Measurements from ENCODE around the gene CSNK2A3. TPM values are rescaled to one million over a fixed set of nuclear protein-coding genes. Genes with fewer than 3 reads are reported as not detected.

CSNK2A3 gene
- total and polyA plus RNA-seq, 10 donors: 0.10 to 3.9 (median 1.4) TPM

DNA sequence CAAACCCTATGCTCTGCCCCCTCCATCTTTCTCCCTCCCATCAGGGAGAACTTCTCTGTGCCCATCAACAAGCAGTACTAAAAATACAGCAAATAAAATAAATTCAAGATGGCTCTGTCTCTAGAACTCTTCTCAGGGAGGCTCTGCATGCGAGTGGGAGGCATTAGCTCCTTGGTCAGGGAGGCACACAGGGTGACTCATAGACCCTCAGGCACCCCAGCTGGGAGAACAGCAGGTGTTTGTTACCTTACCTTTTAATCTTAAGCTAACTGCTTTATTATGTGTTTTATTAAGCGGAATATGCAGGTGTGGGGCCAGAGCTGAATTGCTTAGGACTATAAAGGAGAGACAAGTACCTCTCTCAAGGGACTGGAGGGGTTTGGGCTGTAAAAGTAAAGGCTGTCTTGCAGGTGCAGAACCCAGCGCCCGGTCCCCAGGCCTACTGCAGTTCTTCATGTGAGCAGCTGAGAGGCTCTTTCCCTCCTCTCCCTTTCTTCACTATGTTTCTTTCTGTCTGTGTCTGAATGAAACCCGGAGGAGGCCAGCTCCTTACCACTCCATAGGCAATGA lies 20.8 kb downstream of the CSNK2A3 start:
- 75 to 89% (median 82%) methylated on average over 5 of the region's 5 CpGs for whole genome bisulfite sequencing, 5 donors
- intact Hi-C loops (cut with DNase I; ENCODE audit: low total_unique reads): no loop called here
- no peak overlapping the region for H3K4me3 ChIP-seq
- H3K36me3 ChIP-seq: no peaks in the 10 kb centered on the region
- H3K9me3 ChIP-seq: no peaks in the 10 kb centered on the region
- no peak overlapping the region for H3K27ac ChIP-seq
- TF ChIP-seq, protein P1, sequence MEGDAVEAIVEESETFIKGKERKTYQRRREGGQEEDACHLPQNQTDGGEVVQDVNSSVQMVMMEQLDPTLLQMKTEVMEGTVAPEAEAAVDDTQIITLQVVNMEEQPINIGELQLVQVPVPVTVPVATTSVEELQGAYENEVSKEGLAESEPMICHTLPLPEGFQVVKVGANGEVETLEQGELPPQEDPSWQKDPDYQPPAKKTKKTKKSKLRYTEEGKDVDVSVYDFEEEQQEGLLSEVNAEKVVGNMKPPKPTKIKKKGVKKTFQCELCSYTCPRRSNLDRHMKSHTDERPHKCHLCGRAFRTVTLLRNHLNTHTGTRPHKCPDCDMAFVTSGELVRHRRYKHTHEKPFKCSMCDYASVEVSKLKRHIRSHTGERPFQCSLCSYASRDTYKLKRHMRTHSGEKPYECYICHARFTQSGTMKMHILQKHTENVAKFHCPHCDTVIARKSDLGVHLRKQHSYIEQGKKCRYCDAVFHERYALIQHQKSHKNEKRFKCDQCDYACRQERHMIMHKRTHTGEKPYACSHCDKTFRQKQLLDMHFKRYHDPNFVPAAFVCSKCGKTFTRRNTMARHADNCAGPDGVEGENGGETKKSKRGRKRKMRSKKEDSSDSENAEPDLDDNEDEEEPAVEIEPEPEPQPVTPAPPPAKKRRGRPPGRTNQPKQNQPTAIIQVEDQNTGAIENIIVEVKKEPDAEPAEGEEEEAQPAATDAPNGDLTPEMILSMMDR (IDR thresholded peaks at IDR 0.05 in 8 of 11, conservative IDR thresholded peaks at IDR 0.05 in 3 of 11): no peak
- TF ChIP-seq POLR2AphosphoS5 (IDR thresholded peaks at IDR 0.05) (no peak), POLR2A (IDR thresholded peaks at IDR 0.05) (no peak)
- no peaks in the 10 kb centered on the region for H3K4me1 ChIP-seq
- no peak for DNase-seq
- H3K27me3 ChIP-seq (replicated peaks in 1 of 7): no peaks in the 10 kb centered on the region

DNA sequence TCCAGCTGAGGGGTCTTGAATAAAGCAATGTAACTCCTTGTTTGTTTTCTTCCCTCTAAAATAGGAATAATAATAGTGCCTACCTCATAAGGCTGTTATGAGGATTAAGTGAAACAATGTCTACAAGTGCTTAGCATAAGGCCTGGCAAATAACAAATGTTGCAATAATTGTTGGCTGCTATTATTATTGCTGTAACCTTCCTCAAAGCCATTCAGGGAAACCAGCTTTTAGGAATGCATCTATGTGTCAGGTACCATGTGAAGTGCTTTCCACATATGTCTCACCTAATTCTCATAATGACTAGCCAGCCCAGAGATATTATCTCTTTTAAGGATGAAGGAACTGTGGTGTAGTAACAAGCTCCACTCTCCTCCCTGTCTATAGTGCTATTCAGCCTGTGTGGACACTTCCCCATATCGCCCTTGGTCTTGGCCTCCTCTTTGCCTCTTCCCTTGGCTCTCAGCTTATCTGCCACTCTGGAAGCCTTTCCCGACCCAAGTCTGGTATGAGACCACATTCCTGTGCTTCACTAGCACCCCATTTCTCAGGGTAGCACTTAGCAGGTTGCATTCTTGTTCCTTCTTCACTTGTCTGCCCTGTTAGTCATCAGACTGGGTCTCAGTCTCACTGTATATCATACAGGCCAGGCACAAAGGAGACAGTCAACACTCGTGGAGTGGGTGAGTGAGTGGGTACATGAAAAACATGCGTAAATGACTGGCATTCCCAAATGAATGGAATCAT lies 23.8 kb downstream of the CSNK2A3 start:
- no peak for TF ChIP-seq POLR2AphosphoS5 (IDR thresholded peaks at IDR 0.05)
- TF ChIP-seq POLR2A (IDR thresholded peaks at IDR 0.05): no peak
- TF ChIP-seq, protein P1 (IDR thresholded peaks at IDR 0.05 in 8 of 11, conservative IDR thresholded peaks at IDR 0.05 in 3 of 11): no peak
- intact Hi-C loops (cut with DNase I; ENCODE audit: low total_unique reads): no loop called here
- no peaks in the 10 kb centered on the region for H3K9me3 ChIP-seq
- WGBS, 5 donors: 76 to 86% (median 81%) methylated on average over 4 of the region's 4 CpGs
- H3K27ac ChIP-seq: no peak overlapping the region
- no peak for DNase-seq
- no peaks in the 10 kb centered on the region for H3K4me1 ChIP-seq
- no peaks in the 10 kb centered on the region for H3K36me3 ChIP-seq
- H3K4me3 ChIP-seq: no peak overlapping the region
- no peaks in the 10 kb centered on the region for H3K27me3 ChIP-seq (replicated peaks in 1 of 7)

DNA sequence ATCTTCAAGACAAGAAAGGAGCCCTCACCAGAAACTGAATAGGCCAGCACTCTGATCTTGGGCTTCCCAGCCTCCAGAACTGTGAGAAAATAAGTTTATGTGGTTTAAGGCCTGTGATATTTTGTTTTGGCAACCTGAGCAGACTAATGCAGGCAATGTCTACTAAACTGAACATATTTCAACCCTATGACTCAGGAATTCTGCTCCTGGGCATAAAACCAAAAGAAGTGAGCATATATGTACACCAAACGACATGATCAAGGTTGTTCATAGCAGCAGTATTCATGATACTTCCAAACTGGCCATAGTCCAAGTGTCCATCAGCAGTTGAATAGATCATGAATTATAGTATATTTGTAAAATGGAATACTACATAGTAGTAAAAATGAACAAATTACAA lies 29.0 kb downstream of the CSNK2A3 start:
- H3K27me3 ChIP-seq (replicated peaks in 1 of 7): no peaks in the 10 kb centered on the region
- TF ChIP-seq POLR2A (IDR thresholded peaks at IDR 0.05) (no peak), POLR2AphosphoS5 (IDR thresholded peaks at IDR 0.05) (no peak)
- TF ChIP-seq, protein P1 (IDR thresholded peaks at IDR 0.05 in 8 of 11, conservative IDR thresholded peaks at IDR 0.05 in 3 of 11): no peak
- DNase-seq: no peak
- intact Hi-C loops (cut with DNase I; ENCODE audit: low total_unique reads): no loop called here
- H3K36me3 ChIP-seq: no peaks in the 10 kb centered on the region
- no peaks in the 10 kb centered on the region for H3K4me1 ChIP-seq
- H3K27ac ChIP-seq: no peak overlapping the region
- H3K9me3 ChIP-seq: peaks cover 0 to 16% (median 13%) of the 10 kb centered on the region in 8 donors
- no peak overlapping the region for H3K4me3 ChIP-seq
- 54 to 76% (median 70%) methylated on average over 1 of the region's 1 CpG for WGBS, 5 donors

DNA sequence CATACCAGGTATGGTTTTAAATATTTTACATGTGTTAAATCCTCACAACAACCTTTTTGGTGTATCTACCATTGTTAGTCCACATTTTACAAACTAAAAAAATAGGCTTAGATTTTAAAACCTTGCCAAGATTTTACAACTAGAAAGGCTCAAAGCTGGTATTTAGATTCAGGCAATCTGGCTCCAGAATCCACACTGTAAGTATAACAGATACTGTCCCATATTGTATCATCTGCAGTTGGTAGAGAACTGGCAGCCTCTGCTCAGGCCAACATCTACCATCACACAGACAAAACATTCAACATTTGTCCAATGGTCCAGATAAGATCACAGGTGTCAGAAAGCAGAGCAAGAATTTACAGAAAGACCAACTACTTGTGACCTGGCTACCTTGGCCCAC lies 30.9 kb downstream of the CSNK2A3 start:
- no peak overlapping the region for H3K4me3 ChIP-seq
- TF ChIP-seq, protein P1 (IDR thresholded peaks at IDR 0.05 in 8 of 11, conservative IDR thresholded peaks at IDR 0.05 in 3 of 11): no peak
- TF ChIP-seq POLR2AphosphoS5 (IDR thresholded peaks at IDR 0.05): no peak
- no peak for TF ChIP-seq POLR2A (IDR thresholded peaks at IDR 0.05)
- intact Hi-C loops (cut with DNase I; ENCODE audit: low total_unique reads): no loop called here
- no peaks in the 10 kb centered on the region for H3K27me3 ChIP-seq (replicated peaks in 1 of 7)
- H3K36me3 ChIP-seq: no peaks in the 10 kb centered on the region
- H3K4me1 ChIP-seq: no peaks in the 10 kb centered on the region
- no peak overlapping the region for H3K27ac ChIP-seq
- no peak for DNase-seq
- H3K9me3 ChIP-seq: peaks cover 0 to 16% (median 13%) of the 10 kb centered on the region in 8 donors

Measured in spleen (tissue), 11 donors.